Measurements from ENCODE around the gene ESYT2.

DNA sequence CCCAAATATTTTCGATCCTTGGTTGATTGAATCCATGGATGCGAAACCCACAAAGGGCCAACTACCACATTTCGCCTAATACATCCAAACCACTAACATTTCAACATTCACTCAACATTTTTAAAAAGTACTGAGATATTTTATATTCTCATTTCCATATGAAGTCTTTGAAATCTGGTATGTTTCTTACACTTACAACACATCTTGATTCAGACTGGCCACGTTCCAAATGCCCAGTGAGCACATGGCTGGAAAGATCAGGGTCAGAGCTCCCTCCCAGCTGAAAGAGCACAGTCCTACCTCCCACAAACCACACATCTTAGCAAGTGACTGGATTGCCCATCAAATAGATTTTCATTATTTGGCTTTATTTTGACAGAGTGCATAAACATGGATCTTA lies 143.6 kb downstream of the ESYT2 start:
- no peak for TF ChIP-seq SUZ12 (IDR thresholded peaks at IDR 0.05; ENCODE audit: extremely low read depth, insufficient read depth, insufficient read length)
- TF ChIP-seq YY1 (IDR thresholded peaks at IDR 0.05; ENCODE audit: insufficient read depth, insufficient read length): no peak
- TF ChIP-seq ZNF274 (IDR thresholded peaks at IDR 0.05; ENCODE audit: low read depth, low read length): no peak
